NB4 (cell line): ENCODE data around the gene GSTM2.

ENCODE experiments used
- DNase-seq: peaks from one replicate; pipeline ENCODE4 v3.0.0; 2010; ENCODE audit warnings: low read depth
- H3K4me3 ChIP-seq: one replicate; pipeline ENCODE4 v1.5.1; 2011; ENCODE audit warnings: mild to moderate bottlenecking, low read depth, low read length, moderate library complexity
- CTCF ChIP-seq: IDR thresholded peaks from one replicate; pipeline ENCODE4 v1.5.1; 2012; ENCODE audit warnings: low read depth, low read length
- MAX ChIP-seq: IDR thresholded peaks from 2 replicates; pipeline ENCODE4 v1.6.1; 2011; ENCODE audit warnings: low read depth, low read length
- MYC ChIP-seq: IDR thresholded peaks from 2 replicates; pipeline ENCODE4 v1.6.1; 2011; ENCODE audit warnings: low read depth, low read length
- POLR2A ChIP-seq: IDR thresholded peaks from 2 replicates; pipeline ENCODE4 v1.6.1; 2011; ENCODE audit warnings: mild to moderate bottlenecking; ENCODE audit not compliant: insufficient read length; ENCODE audit errors: extremely low read depth

The GSTM2 gene

GRCh38 chr1:109639063-109639840 lies 28.6 kb upstream of the GSTM2 start:
- DNase-seq: no peak
- no peak for TF ChIP-seq MYC
- no peak for TF ChIP-seq MAX
- no peak for TF ChIP-seq CTCF
- TF ChIP-seq POLR2A: no peak
- H3K4me3 ChIP-seq: no peak overlapping the region

GRCh38 chr1:109639841-109640184 lies 28.0 kb upstream of the GSTM2 start:
- TF ChIP-seq POLR2A (no peak), MAX (no peak), MYC (no peak), CTCF (no peak)
- H3K4me3 ChIP-seq: no peak overlapping the region
- no peak for DNase-seq

GRCh38 chr1:109640285-109640865 lies 27.5 kb upstream of the GSTM2 start:
- peak; percentile 73 for DNase-seq
- TF ChIP-seq MAX (no peak), CTCF (peak; percentile 89)
- no peak overlapping the region for H3K4me3 ChIP-seq

GRCh38 chr1:109641078-109641740 lies 26.6 kb upstream of the GSTM2 start:
- no peak overlapping the region for H3K4me3 ChIP-seq
- no peak for TF ChIP-seq POLR2A
- TF ChIP-seq CTCF: no peak
- no peak for TF ChIP-seq MYC
- TF ChIP-seq MAX: no peak
- DNase-seq: no peak

- DNase-seq: no peak
- no peak overlapping the region for H3K4me3 ChIP-seq
- TF ChIP-seq MAX (no peak), MYC (no peak)
Observed at GRCh38 chr1:109641861-109642260, 26.0 kb upstream of the GSTM2 start.

- DNase-seq: no peak
- no peak overlapping the region for H3K4me3 ChIP-seq
Observed at GRCh38 chr1:109642626-109643025, 25.2 kb upstream of the GSTM2 start.

More at GRCh38 chr1:109642626-109643025, 25.2 kb upstream of the GSTM2 start:
- no peak for TF ChIP-seq MAX
- no peak for TF ChIP-seq POLR2A
- no peak for TF ChIP-seq MYC
- no peak for TF ChIP-seq CTCF
